Stimulated activated CD4-positive, alpha-beta T cell treated with anti-CD3 and anti-CD28 coated beads, Interleukin-2, amount 100 ng/mL, for 48 hours (primary cell): ENCODE measurements around the gene ACTN4.

ENCODE experiments used
- DNase-seq, 2 donors: peaks; one replicate each; pipeline ENCODE4 v3.0.0-alpha.2; 2020

ACTN4 gene

DNA sequence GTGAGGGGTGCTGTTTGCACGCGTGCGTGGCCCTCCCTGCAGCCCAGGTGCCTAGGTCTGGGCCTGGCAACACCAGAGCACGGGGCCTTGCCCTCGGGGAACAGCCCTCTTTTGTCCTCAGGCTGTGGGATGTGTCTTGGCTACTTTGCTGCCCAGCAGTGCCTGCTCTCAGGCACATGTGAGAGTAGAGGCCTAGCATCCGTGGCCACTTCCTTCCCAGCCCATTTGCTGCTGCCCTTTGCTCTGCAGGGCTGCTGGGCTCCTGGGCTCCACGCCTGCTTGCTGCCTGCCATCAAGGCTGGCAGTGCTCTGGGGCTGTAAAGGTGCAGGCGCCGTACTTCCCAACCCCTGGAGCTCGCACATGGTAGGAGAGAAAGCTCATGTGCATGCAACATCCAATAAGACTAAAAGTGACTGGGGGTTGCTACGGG, 50.2 kb downstream of the ACTN4 start:
- DNase-seq = no peak

DNA sequence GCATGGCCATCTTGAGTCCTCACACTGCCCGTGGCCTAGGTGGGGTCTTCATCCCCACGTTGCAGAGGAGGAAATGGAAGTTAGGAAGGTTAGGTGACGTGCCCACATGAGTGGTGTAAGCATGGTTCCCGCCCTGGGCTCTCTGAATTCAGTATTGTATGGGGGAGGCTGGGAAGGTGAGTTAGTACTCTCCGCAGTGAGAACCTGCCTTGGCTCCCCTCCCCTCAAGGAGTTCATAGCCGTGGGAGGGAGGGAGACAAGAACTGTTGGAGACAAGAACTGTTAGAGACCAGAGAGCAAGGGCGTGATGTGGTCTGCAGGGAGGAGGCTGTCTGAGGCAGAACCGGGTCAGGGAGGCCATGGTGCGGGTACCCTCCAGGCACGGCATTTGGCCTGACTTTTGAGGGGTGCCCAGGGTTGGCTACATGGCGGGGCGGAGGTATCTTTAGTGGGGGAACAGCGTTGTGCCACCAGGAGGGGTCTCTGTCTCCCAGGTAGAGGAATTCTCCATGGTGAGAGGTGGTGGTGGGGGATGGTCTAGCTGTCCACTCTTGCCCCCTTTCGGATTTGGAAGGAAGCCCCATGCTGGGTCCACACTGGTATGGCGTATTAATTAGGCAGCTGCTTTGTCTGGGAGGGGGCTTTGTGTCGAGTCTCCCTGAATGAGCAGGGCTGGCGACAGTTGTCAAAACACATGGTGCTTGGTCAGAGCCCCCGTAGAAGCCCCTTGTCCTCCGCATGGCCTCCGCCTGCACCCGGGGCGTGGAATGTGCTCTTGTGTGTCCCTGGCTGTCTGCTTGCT, 51.0 kb downstream of the ACTN4 start:
- DNase-seq = no peak

GRCh38 chr19:38699027-38699346, 51.5 kb downstream of the ACTN4 start:
- no peak for DNase-seq

GRCh38 chr19:38699647-38700349, 52.3 kb downstream of the ACTN4 start:
- DNase-seq = no peak

GRCh38 chr19:38700350-38700901, 53.0 kb downstream of the ACTN4 start:
- no peak for DNase-seq

- no peak for DNase-seq
Observed at GRCh38 chr19:38700902-38701454, 53.5 kb downstream of the ACTN4 start.

DNA sequence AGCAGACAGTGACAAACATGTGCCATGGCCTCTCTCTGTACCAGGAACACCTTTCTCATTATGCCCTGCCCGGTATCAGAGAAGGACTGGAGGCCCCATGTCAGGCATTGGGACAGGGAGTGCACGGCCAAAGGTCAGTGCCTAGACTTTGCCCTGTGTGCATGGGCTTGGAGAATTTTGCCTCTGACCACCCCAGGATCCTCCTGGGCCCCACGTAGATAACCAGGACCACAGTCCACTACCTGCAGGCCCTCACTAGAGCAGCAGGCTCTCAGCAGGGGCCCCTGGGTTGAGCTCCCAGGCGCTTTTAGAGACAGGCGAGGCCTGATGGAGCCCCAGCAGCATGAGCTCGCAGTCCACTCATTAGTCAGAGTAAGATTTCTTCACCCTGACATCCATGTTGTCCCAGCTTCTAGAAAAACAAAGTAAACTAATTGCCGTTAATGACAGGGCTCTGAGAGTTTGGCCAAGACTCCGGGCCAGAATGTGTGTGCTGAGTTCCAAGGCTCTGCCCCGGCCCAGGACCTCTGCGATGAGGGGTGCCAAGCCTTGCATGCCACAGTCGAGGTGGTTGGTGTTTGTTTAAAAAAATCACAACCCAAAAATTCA, 54.1 kb downstream of the ACTN4 start:
- no peak for DNase-seq

DNA sequence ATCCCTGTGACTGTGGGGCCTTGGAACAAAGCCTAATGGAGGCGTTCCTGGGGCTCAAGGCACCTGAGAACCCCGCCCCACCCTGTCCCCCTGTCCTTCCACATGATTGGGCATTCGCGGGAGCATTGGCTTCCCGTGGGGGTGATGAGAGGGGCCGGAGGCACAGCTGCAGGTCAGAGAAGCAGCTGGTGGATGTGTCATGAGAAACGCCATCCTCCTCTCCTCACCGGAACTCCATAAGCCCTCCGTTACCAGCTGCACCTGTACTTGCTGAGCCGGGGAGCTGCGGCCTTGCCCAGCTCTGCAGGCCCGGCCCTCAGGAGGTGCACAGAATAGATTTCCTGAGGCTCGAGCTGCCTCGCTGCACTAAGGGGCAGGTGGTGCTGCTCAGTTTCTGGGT, 54.8 kb downstream of the ACTN4 start:
- no peak for DNase-seq

DNA sequence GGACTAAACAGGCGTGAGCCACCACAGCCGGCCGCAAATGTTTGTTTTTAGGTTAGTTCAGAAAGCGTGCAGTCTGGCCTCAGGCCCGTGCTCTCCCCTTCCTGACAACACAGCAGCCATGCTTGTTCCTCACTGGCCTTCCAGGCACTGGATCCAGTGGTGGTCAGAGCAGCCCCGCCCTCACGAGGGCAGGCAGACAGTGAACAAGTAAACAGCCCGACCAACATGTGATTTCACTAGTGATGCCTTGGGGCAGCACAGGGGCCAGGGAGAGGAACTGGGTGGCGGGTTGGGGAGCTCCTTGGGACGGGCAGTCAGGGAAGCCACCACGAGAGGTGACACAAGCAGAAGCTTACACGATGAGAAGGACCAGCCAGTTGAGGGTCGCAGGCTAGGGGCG, 56.1 kb downstream of the ACTN4 start:
- DNase-seq = no peak

- no peak for DNase-seq
Observed at GRCh38 chr19:38704488-38705026, 57.1 kb downstream of the ACTN4 start.

DNA sequence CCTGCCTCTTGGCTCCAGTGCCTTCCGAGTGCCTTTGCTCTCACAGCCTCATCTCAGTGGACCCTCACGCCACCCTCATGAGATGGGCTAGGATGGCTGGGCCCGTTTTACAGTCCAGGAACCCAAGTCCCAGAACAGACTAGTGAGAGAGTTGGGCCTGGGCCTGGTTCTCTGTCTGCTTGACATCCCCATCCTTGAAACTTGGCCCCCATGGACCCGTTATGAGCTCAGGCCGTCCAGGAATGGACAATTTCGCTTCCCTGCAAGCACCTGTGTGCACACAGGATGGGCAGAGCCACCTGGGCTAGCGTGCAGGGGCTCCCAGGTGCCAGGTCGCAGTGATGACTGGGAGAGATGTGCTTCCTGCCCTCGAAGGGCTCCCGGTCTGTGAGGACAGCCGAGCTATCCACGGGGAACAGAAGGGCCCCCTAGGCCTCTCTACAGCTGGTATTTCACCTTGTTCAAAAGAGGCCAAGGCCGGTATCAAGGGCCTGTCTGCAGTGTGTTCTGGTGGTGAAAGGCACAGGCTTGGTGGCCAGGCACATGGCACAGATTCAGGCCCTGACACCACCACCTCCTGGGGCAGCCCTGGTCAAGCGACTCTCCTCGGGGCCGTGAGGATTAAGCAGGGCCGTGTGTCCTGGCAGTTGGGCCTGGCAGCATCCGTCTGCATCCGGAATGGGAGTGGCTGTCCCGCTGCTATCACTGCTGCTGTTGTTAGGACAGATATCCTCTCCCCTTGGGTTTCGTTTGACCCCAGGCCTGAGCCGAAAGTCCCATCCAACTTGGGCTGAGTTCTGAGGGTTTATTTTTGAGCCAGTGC, 58.0 kb downstream of the ACTN4 start:
- DNase-seq = no peak

- DNase-seq = no peak
Observed at GRCh38 chr19:38706792-38707511, 59.5 kb downstream of the ACTN4 start.

- DNase-seq = no peak
Observed at GRCh38 chr19:38707512-38708114, 60.2 kb downstream of the ACTN4 start.

GRCh38 chr19:38708413-38709024, 61.1 kb downstream of the ACTN4 start:
- DNase-seq = no peak

- no peak for DNase-seq
Observed at GRCh38 chr19:38709119-38709518, 61.7 kb downstream of the ACTN4 start.

DNA sequence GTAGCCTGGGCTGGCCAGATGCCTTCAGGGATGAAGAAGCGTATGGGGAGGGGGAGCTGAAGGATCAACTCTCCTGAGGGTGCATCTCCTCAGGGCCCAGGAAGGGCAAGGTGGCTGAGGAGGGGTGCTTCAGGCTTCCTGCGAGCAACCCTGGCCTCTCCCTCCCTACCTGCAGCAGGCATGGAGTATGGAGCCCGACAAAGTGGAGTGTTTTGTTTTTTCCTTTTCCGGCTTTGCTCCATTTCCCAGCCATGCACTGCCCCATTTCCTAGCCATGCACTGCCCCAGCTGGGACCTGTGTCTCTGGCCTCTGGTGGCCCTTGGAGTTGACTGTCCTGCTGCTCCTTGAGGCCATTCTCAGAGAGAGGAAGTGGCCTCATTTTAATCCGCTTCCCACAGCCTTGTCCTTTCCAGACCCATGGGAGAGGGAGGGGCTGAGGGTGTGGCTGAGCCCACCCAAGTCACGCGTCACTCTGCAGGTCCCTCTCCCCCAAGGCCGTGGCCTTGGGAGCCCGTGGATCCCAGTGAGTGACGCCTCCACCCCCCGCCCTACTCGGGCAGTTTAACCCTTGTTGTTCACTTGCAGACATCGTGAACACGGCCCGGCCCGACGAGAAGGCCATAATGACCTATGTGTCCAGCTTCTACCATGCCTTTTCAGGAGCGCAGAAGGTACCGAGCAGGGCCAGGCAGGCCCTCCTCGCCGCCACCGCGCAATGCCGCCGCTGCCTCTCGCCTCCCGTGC, 62.4 kb downstream of the ACTN4 start:
- no peak for DNase-seq

DNA sequence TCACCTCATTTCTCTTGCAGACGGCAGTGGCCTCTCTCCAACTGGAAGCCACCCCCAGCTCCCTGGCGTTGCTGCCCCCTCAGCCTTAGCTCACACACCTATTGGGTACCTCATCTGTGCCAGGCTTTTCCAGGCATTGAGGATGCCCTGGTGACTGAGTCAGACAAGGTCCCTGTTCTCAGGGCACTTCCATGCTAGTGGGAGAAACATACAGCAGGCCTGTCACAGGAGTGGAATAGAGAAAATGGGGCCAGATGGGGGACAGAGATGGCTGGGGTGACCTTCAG, 62.9 kb downstream of the ACTN4 start:
- no peak for DNase-seq

DNA sequence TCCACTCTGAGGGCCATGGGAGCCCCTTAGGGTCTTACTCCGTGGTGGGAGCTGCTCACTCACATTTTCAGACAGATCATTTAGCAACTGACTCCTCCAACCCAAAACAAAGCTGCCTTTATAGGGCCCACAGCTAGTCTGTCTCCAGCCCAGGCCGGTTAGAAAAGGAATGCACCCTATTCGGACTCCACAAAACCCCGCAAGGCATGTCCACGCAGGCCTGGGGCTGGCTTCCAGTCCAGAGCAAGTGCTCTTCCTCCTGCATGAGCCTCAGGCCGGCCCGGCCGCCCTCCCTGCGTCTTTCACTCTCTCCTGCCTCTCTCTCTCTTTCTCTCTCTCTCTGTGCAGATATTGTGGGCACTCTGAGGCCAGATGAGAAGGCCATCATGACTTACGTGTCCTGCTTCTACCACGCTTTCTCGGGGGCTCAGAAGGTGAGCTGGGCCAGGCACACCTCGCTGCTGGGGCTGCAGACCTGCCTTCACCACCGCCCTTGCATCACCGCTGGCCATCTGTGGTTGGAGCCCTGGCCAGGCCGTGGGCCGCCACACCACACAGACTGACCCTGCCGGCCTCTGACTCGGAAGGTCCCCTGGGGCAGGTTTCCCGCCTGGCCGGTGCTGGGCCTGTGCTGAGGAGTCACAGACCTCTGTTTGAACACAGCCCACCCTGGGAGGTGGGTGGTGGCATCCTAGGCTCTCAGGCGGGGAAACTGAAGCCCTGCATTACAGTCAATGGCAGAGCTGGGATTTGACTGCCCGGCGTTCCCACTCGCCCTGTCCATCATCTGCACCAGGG, 63.7 kb downstream of the ACTN4 start:
- DNase-seq = no peak

GRCh38 chr19:38711726-38712153, 64.3 kb downstream of the ACTN4 start:
- DNase-seq = no peak
